BLaER1 (cell line): Measurements from ENCODE around the gene QSOX1.

Source experiments
- H3K27ac ChIP-seq: shearing (Covaris generic); formaldehyde crosslinking; 2 replicates; pipeline ENCODE4 v1.8.1; 2022
- H3K27me3 ChIP-seq: shearing (Covaris generic); formaldehyde crosslinking; 2 replicates; pipeline ENCODE4 v1.8.1; 2022
- H3K36me3 ChIP-seq: shearing (Covaris generic); formaldehyde crosslinking; 2 replicates; pipeline ENCODE4 v1.8.1; 2022
- H3K4me1 ChIP-seq: shearing (Covaris generic); formaldehyde crosslinking; 2 replicates; pipeline ENCODE4 v1.8.1; 2022
- H3K4me2 ChIP-seq: shearing (Covaris generic); formaldehyde crosslinking; 2 replicates; pipeline ENCODE4 v1.8.1; 2022
- H3K4me3 ChIP-seq: shearing (Covaris generic); formaldehyde crosslinking; 2 replicates; pipeline ENCODE4 v1.8.1; 2022
- H3K9ac ChIP-seq: shearing (Covaris generic); formaldehyde crosslinking; 2 replicates; pipeline ENCODE4 v1.8.1; 2022
- H3K9me3 ChIP-seq: shearing (Covaris generic); formaldehyde crosslinking; 2 replicates; pipeline ENCODE4 v1.8.1; 2022
- H4K20me1 ChIP-seq: shearing (Covaris generic); formaldehyde crosslinking; 2 replicates; pipeline ENCODE4 v1.8.1; 2022
- Cebpa-rat ChIP-seq: shearing (Covaris generic); IDR thresholded peaks from 2 replicates; pipeline ENCODE4 v1.8.1; 2022

Gene QSOX1

GRCh38 chr1:180157576-180158057 is 2.9 kb downstream of the QSOX1 start:
- no peak overlapping the region for H3K27ac ChIP-seq
- H3K4me3 ChIP-seq: no peak overlapping the region
- H3K36me3 ChIP-seq: peaks cover 13% of the 10 kb centered on the region; the same call in 1 of the 2 replicates
- H3K9ac ChIP-seq: no peak overlapping the region
- H4K20me1 ChIP-seq: peaks cover 44% of the 10 kb centered on the region
- no peaks in the 10 kb centered on the region for H3K27me3 ChIP-seq
- TF ChIP-seq Cebpa-rat: no peak
- peaks cover 35% of the 10 kb centered on the region for H3K4me1 ChIP-seq
- no peaks in the 10 kb centered on the region for H3K9me3 ChIP-seq
- peak overlapping the region; percentile 98 for H3K4me2 ChIP-seq

- TF ChIP-seq Cebpa-rat: no peak
- Histone ChIP-seq H3K36me3 (peaks cover 13% of the 10 kb centered on the region; the same call in 1 of the 2 replicates), H3K9ac (no peak overlapping the region), H3K27me3 (no peaks in the 10 kb centered on the region), H4K20me1 (peaks cover 44% of the 10 kb centered on the region), H3K4me1 (peaks cover 33% of the 10 kb centered on the region), H3K27ac (no peak overlapping the region), H3K9me3 (no peaks in the 10 kb centered on the region), H3K4me3 (no peak overlapping the region), H3K4me2 (0 out of 2 replicates have a peak overlapping the region, but pooled peaks have one; percentile 98)
Observed at GRCh38 chr1:180158149-180159147, 3.8 kb downstream of the QSOX1 start.

- H3K27me3 ChIP-seq: no peaks in the 10 kb centered on the region
- no peak overlapping the region for H3K4me2 ChIP-seq
- TF ChIP-seq Cebpa-rat: no peak
- no peak overlapping the region for H3K4me3 ChIP-seq
- H3K9me3 ChIP-seq: no peaks in the 10 kb centered on the region
- no peak overlapping the region for H3K9ac ChIP-seq
- H3K36me3 ChIP-seq: peaks cover 19% of the 10 kb centered on the region
- H3K4me1 ChIP-seq: peaks cover 36% of the 10 kb centered on the region
- peaks cover 62% of the 10 kb centered on the region for H4K20me1 ChIP-seq
- no peak overlapping the region for H3K27ac ChIP-seq
Observed at GRCh38 chr1:180160357-180160756, 5.7 kb downstream of the QSOX1 start.

- no peaks in the 10 kb centered on the region for H3K27me3 ChIP-seq
- H3K9ac ChIP-seq: no peak overlapping the region
- peaks cover 18% of the 10 kb centered on the region for H3K4me1 ChIP-seq
- TF ChIP-seq Cebpa-rat: no peak
- H3K36me3 ChIP-seq: peaks cover 42% of the 10 kb centered on the region
- peaks cover 61% of the 10 kb centered on the region for H4K20me1 ChIP-seq
- no peak overlapping the region for H3K4me2 ChIP-seq
- H3K9me3 ChIP-seq: no peaks in the 10 kb centered on the region
- H3K4me3 ChIP-seq: no peak overlapping the region
- no peak overlapping the region for H3K27ac ChIP-seq
Observed at GRCh38 chr1:180163041-180163440, 8.4 kb downstream of the QSOX1 start.

- H3K4me3 ChIP-seq: no peak overlapping the region
- TF ChIP-seq Cebpa-rat: no peak
- H3K4me2 ChIP-seq: no peak overlapping the region
- no peaks in the 10 kb centered on the region for H3K9me3 ChIP-seq
- H4K20me1 ChIP-seq: peaks cover 53% of the 10 kb centered on the region
- no peak overlapping the region for H3K27ac ChIP-seq
- H3K27me3 ChIP-seq: no peaks in the 10 kb centered on the region
- peaks cover 48% of the 10 kb centered on the region for H3K36me3 ChIP-seq
- H3K4me1 ChIP-seq: peaks cover 18% of the 10 kb centered on the region
- H3K9ac ChIP-seq: no peak overlapping the region
Observed at GRCh38 chr1:180165096-180165495, 10.4 kb downstream of the QSOX1 start.

- no peak overlapping the region for H3K4me3 ChIP-seq
- no peak for TF ChIP-seq Cebpa-rat
- H3K36me3 ChIP-seq: peaks cover 53% of the 10 kb centered on the region
- H3K4me1 ChIP-seq: peaks cover 18% of the 10 kb centered on the region
- no peak overlapping the region for H3K4me2 ChIP-seq
- H3K27me3 ChIP-seq: no peaks in the 10 kb centered on the region
- H4K20me1 ChIP-seq: peaks cover 53% of the 10 kb centered on the region
- no peaks in the 10 kb centered on the region for H3K9me3 ChIP-seq
- H3K27ac ChIP-seq: no peak overlapping the region
- H3K9ac ChIP-seq: no peak overlapping the region
Observed at GRCh38 chr1:180165509-180166435, 11.1 kb downstream of the QSOX1 start.

- TF ChIP-seq Cebpa-rat: no peak
- Histone ChIP-seq H3K4me3 (no peak overlapping the region), H3K36me3 (peaks cover 55% of the 10 kb centered on the region), H3K4me2 (no peak overlapping the region), H3K27me3 (no peaks in the 10 kb centered on the region), H3K9ac (peak overlapping the region; percentile 8; the same call in 1 of the 2 replicates), H4K20me1 (peaks cover 53% of the 10 kb centered on the region), H3K27ac (no peak overlapping the region), H3K4me1 (peaks cover 18% of the 10 kb centered on the region), H3K9me3 (no peaks in the 10 kb centered on the region)
Observed at GRCh38 chr1:180166436-180166800, 11.7 kb downstream of the QSOX1 start.

GRCh38 chr1:180167021-180167701 is 12.5 kb downstream of the QSOX1 start:
- TF ChIP-seq Cebpa-rat: no peak
- H3K9ac ChIP-seq: peak overlapping the region; percentile 8; the same call in 1 of the 2 replicates

More at GRCh38 chr1:180167021-180167701, 12.5 kb downstream of the QSOX1 start:
- H3K27ac ChIP-seq: no peak overlapping the region
- peaks cover 55% of the 10 kb centered on the region for H3K36me3 ChIP-seq
- H3K4me3 ChIP-seq: no peak overlapping the region
- peaks cover 18% of the 10 kb centered on the region for H3K4me1 ChIP-seq
- H3K27me3 ChIP-seq: no peaks in the 10 kb centered on the region
- H3K9me3 ChIP-seq: no peaks in the 10 kb centered on the region
- H3K4me2 ChIP-seq: no peak overlapping the region
- peaks cover 53% of the 10 kb centered on the region for H4K20me1 ChIP-seq
